ENCODE data around the gene MYADML2. TPM values are rescaled to one million over a fixed set of nuclear protein-coding genes. Genes with fewer than 3 reads are reported as not detected.

The MYADML2 gene
- total RNA-seq, 1 experiment from 2014 or later: 0.22 TPM

DNA sequence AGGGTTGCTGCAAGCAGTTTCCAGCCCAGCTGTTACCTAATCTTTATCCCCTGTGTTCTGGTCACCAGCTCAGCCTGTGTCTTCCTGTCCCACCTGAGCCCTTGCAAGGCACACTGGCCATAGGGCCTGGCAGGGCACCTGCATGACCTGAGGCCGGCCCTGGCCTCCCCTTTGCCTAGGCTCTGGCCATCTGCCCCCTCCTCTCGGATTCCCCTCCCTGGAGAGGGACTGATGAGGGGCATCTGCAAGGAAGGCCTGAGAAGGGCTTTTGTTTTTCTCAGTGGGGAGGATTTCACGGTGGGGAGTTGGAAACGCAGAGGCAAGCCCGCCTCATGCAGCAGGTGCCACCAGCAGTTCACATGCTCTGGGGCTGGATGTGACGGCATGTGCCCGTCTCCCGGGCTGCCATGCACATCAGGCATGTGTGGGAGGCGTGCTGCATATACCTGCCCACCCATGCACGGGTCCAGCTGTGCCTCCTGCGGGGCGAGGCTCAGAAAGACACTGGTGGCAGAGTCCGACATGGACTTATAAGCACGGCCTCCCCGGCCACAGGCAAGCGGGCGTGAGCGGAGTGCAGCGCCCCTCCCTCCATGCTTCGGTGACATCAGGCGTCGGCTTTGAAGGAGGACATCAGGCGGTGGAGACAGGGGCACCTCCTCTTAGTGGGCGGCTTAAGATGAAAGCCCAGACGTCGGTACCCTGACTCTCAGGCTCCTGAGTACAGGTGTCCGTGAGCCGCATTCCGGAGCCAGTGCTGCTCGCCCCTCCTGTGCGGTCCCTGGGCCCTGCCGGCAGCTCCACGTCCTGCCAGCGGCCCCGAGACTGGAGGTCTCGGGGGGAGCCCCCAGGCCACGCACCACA lies 46.9 kb upstream of the MYADML2 start:
- H2AK5ac ChIP-seq (ENCODE audit: insufficient read length, low read length): no peak overlapping the region
- H3K27ac Mint-ChIP-seq: peak overlapping the region; percentile 13 to 25 (median 17); a peak in 2 of 7 replicates

More for the DNA sequence above, 46.9 kb upstream of the MYADML2 start:
- Histone ChIP-seq H2BK120ac (ENCODE audit: low read depth, low read length, poor library complexity, severe bottlenecking) (no peak overlapping the region), H3K56ac (ENCODE audit: insufficient read length, low read depth, low read length) (no peak overlapping the region), H2AFZ (ENCODE audit: low read length) (no peak overlapping the region), H3K14ac (ENCODE audit: insufficient read depth, low read length) (no peak overlapping the region; the same call in 1 of the 2 replicates), H4K5ac (ENCODE audit: insufficient read length, low read depth, low read length) (no peak overlapping the region), H3K4ac (ENCODE audit: low read depth, low read length) (no peak overlapping the region), H3K27ac (ENCODE audit: insufficient read length, low read depth, low read length) (no peak overlapping the region), H3K4me1 (ENCODE audit: insufficient read depth, low read length) (no peaks in the 10 kb centered on the region; the same call in 1 of the 2 replicates), H3K23ac (ENCODE audit: insufficient read length, low read depth, low read length) (no peak overlapping the region), H2BK15ac (ENCODE audit: low read depth, low read length) (no peak overlapping the region), H2BK20ac (ENCODE audit: low read depth, low read length, poor library complexity, severe bottlenecking) (no peak overlapping the region), H4K20me1 (ENCODE audit: control insufficient read depth, insufficient read depth, insufficient read length) (no peaks in the 10 kb centered on the region), H2BK5ac (ENCODE audit: insufficient read length, low read length) (no peak overlapping the region), H3K9me3 (ENCODE audit: control insufficient read depth, low read depth, low read length) (no peaks in the 10 kb centered on the region), H3K27me3 (ENCODE audit: insufficient read depth, low read length) (no peaks in the 10 kb centered on the region), H4K91ac (ENCODE audit: insufficient read length, low read depth, low read length) (no peak overlapping the region), H3K79me1 (ENCODE audit: insufficient read depth, low read depth, low read length, poor library complexity, severe bottlenecking) (no peaks in the 10 kb centered on the region), H3K18ac (ENCODE audit: insufficient read length, low read depth, low read length) (no peak overlapping the region), H3T11ph (ENCODE audit: low read length) (no peak overlapping the region), H3K4me2 (ENCODE audit: insufficient read depth, insufficient read length, low read length) (no peak overlapping the region), H3K9ac (ENCODE audit: extremely low read depth, insufficient read length, low read length) (no peak overlapping the region), H3K79me2 (ENCODE audit: insufficient read depth, low read length) (no peaks in the 10 kb centered on the region), H3K23me2 (ENCODE audit: insufficient read length, low read depth, low read length, poor library complexity, severe bottlenecking) (no peaks in the 10 kb centered on the region), H2BK12ac (ENCODE audit: insufficient read length, low read depth, low read length) (no peak overlapping the region), H4K8ac (replicated peaks; ENCODE audit: insufficient read length, low read depth, low read length) (no peak overlapping the region)
- TF ChIP-seq, protein P1, sequence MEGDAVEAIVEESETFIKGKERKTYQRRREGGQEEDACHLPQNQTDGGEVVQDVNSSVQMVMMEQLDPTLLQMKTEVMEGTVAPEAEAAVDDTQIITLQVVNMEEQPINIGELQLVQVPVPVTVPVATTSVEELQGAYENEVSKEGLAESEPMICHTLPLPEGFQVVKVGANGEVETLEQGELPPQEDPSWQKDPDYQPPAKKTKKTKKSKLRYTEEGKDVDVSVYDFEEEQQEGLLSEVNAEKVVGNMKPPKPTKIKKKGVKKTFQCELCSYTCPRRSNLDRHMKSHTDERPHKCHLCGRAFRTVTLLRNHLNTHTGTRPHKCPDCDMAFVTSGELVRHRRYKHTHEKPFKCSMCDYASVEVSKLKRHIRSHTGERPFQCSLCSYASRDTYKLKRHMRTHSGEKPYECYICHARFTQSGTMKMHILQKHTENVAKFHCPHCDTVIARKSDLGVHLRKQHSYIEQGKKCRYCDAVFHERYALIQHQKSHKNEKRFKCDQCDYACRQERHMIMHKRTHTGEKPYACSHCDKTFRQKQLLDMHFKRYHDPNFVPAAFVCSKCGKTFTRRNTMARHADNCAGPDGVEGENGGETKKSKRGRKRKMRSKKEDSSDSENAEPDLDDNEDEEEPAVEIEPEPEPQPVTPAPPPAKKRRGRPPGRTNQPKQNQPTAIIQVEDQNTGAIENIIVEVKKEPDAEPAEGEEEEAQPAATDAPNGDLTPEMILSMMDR (conservative IDR thresholded peaks at IDR 0.05): no peak
- Mint-ChIP-seq H3K4me1 (peaks cover 21 to 37% of the 10 kb centered on the region in 2 experiments), H3K4me3 (no peak overlapping the region), H3K36me3 (ENCODE audit: insufficient read depth in 1 of 3, low read depth in 3 of 3) (peaks cover 0 to 18% (median 17%) of the 10 kb centered on the region in 3 experiments; a peak in 6 of 7 replicates), H3K9me3 (no peaks in the 10 kb centered on the region), H3K27me3 (ENCODE audit: low read depth) (no peaks in the 10 kb centered on the region)
- no CpG with 5 or more reads among the region's 37 CpGs for WGBS (ENCODE audit: extremely low coverage, insufficient read length, low lambda C conversion rate)
- no peak for DNase-seq

All from H9 (cell line).